Caco-2 (cell line): ENCODE data around the gene ASB10. TPM values are rescaled to one million over a fixed set of nuclear protein-coding genes. Genes with fewer than 3 reads are reported as not detected.

Source experiments
- BruUV-seq: library from RNA; stranded (reverse); fragments of 400-500 nt; replicated peaks from 2 replicates; lab custom pipeline; 2021; lab: Mats Ljungman, UMichigan
- CTCF ChIA-PET: fragments of 300-600 bp; sonication (Branson Sonifier 250); formaldehyde crosslinking; loops from one replicate; lab custom pipeline; 2022; ENCODE audit warnings: antibody characterized with exemption; lab: Charles Lee
- POLR2A ChIA-PET: fragments of 300-600 bp; sonication (Branson Sonifier 250); formaldehyde crosslinking; loops from one replicate; lab custom pipeline; 2022; ENCODE audit warnings: antibody characterized with exemption; lab: Charles Lee
- DNase-seq, 2 experiments: peaks; one replicate each; pipeline versions ENCODE4 v3.0.0 to v3.0.0-alpha.2; 2020 to 2022
- H3K27me3 ChIP-seq: replicated peaks from 2 replicates; pipeline ENCODE4 v1.6.0; 2011; ENCODE audit warnings: low read length; ENCODE audit not compliant: control insufficient read depth, insufficient read depth
- H3K36me3 ChIP-seq: 2 replicates; pipeline ENCODE4 v1.5.1; 2011; ENCODE audit warnings: low read length; ENCODE audit not compliant: control insufficient read depth, insufficient read depth
- H3K4me1 ChIP-seq: fragments of 250-450 bp; sonication (Bioruptor Pico); 2 replicates; pipeline ENCODE4 v1.5.1; 2020; ENCODE audit warnings: mild to moderate bottlenecking
- H3K4me3 ChIP-seq: 2 replicates; pipeline ENCODE4 v1.5.1; 2011; ENCODE audit warnings: low read depth, mild to moderate bottlenecking, control low read depth, low read length
- H3K9me3 ChIP-seq: fragments of 250-450 bp; sonication (Bioruptor Pico); 2 replicates; pipeline ENCODE4 v1.5.1; 2020; ENCODE audit warnings: mild to moderate bottlenecking, moderate library complexity
- H3K27ac Mint-ChIP-seq: one replicate; pipeline ENCODE4 v1.8.0; 2022; ENCODE audit warnings: mixed read lengths; ENCODE audit not compliant: unreplicated experiment
- H3K27me3 Mint-ChIP-seq: one replicate; pipeline ENCODE4 v1.8.0; 2022; ENCODE audit warnings: mixed read lengths; ENCODE audit not compliant: insufficient read depth, unreplicated experiment
- H3K36me3 Mint-ChIP-seq: one replicate; pipeline ENCODE4 v1.8.0; 2022; ENCODE audit warnings: mild to moderate bottlenecking, mixed read lengths; ENCODE audit not compliant: insufficient read depth, unreplicated experiment
- H3K4me1 Mint-ChIP-seq: one replicate; pipeline ENCODE4 v1.8.0; 2022; ENCODE audit warnings: low read depth, mixed read lengths; ENCODE audit not compliant: unreplicated experiment
- H3K4me3 Mint-ChIP-seq: one replicate; pipeline ENCODE4 v1.8.0; 2022; ENCODE audit warnings: mild to moderate bottlenecking, moderate library complexity, mixed read lengths; ENCODE audit not compliant: unreplicated experiment
- H3K9me3 Mint-ChIP-seq: one replicate; pipeline ENCODE4 v1.8.0; 2022; ENCODE audit warnings: mixed read lengths; ENCODE audit not compliant: unreplicated experiment
- CTCF ChIP-seq, 2 experiments: fragments of 200-600 bp in 1 of 2; IDR thresholded peaks; 1 replicate in 1 of 2; 2 replicates in 1 of 2; pipeline versions ENCODE4 v1.5.1 to v1.8.0; 2011 to 2022; ENCODE audit warnings: antibody characterized with exemption in 1 of 2, control low read depth in 1 of 2, inconsistent platforms in 1 of 2, low read depth in 1 of 2, low read length in 1 of 2, mild to moderate bottlenecking in 1 of 2, moderate library complexity in 1 of 2; ENCODE audit not compliant: insufficient read depth in 1 of 2, severe bottlenecking in 1 of 2, unreplicated experiment in 1 of 2
- intact Hi-C: fragments of 100-400 bp; cut with micrococcal nuclease; formaldehyde crosslinking; loops from one replicate; pipeline ENCODE4 v1.10.0; 2022; ENCODE audit not compliant: unreplicated experiment
- total RNA-seq: library from RNA; stranded (reverse); gene quantifications from 2 replicates; pipeline ENCODE4 v1.2.3, GENCODE V29; 2022

Gene ASB10
- total RNA-seq, 1 experiment from 2014 or later = not detected

GRCh38 chr7:151139071-151139790 lies 47.8 kb downstream of the ASB10 start:
- H3K36me3 Mint-ChIP-seq = peaks cover 31% of the 10 kb centered on the region
- H3K27me3 Mint-ChIP-seq = no peaks in the 10 kb centered on the region
- ChIA-PET CTCF (interaction anchor here (1.4 kb wide), 1 partner anchor 15 kb away, joined by 3 read pairs; no protein-coding TSS in a partner anchor), POLR2A (no interaction called here)
- Histone ChIP-seq H3K9me3 (no peaks in the 10 kb centered on the region), H3K4me1 (no peaks in the 10 kb centered on the region), H3K4me3 (no peak overlapping the region), H3K36me3 (no peaks in the 10 kb centered on the region; the same call in 1 of the 2 replicates), H3K27me3 (no peaks in the 10 kb centered on the region)
- no peaks in the 10 kb centered on the region for H3K9me3 Mint-ChIP-seq
- intact Hi-C loops = no loop called here
- no TSS peak for BruUV-seq
- peak in 1 of 2 experiments; percentile 22 for DNase-seq
- no peak for TF ChIP-seq CTCF (IDR thresholded peaks at IDR 0.05; ENCODE audit: insufficient read depth in 1 of 2, low read depth in 1 of 2, low read length in 1 of 2, severe bottlenecking in 1 of 2, unreplicated experiment in 1 of 2)
- H3K4me1 Mint-ChIP-seq = no peaks in the 10 kb centered on the region
- H3K27ac Mint-ChIP-seq = no peak overlapping the region
- H3K4me3 Mint-ChIP-seq = no peak overlapping the region

DNA sequence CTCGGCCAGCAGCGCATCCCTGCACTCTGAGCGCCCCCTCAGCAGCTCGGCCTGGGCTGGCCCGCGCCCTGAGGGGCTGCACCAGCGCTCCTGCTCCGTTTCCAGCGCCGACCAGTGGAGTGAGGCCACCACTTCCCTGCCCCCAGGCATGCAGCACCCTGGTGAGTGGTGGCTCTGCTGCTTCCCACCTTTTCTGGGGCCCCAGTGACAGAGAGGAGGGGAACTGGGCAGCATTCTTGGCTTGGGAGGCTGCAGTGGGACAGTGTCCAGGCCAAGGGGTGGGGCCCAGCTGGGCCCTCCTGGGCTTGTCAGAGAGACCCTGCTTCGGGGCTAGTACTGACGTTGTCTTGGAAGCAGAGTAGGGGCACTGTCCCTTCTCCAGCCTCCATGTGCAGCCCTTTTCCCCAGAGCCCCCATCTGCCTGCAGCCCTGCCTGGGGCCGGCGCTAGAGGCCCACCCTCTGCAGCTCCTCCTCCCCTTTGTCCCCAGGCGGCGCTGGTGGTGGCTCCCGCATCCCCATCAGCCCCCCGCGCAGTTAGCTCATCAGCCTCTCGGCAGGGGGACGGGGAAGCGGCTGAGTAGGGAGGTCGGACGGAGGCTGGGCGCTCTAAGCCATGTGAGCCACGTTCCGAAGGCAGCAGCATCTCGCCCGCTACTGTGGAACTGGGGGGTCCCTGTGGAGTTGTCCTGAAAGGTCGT lies 48.7 kb downstream of the ASB10 start:
- H3K27me3 ChIP-seq = no peaks in the 10 kb centered on the region
- no peak overlapping the region for H3K4me3 Mint-ChIP-seq
- H3K4me3 ChIP-seq = no peak overlapping the region
- no peak overlapping the region for H3K27ac Mint-ChIP-seq
- H3K9me3 ChIP-seq = no peaks in the 10 kb centered on the region
- H3K4me1 ChIP-seq = no peaks in the 10 kb centered on the region
- H3K36me3 ChIP-seq = no peaks in the 10 kb centered on the region; the same call in 1 of the 2 replicates
- no peaks in the 10 kb centered on the region for H3K9me3 Mint-ChIP-seq
- peaks cover 25% of the 10 kb centered on the region for H3K36me3 Mint-ChIP-seq
- no peaks in the 10 kb centered on the region for H3K27me3 Mint-ChIP-seq
- ChIA-PET POLR2A (no interaction called here), CTCF (interaction anchor here (1.4 to 1.6 kb wide), 2 partner anchors 14 kb away, joined by 3 to 5 read pairs; no protein-coding TSS in a partner anchor)
- intact Hi-C loops = no loop called here
- no peak for TF ChIP-seq CTCF (IDR thresholded peaks at IDR 0.05; ENCODE audit: insufficient read depth in 1 of 2, low read depth in 1 of 2, low read length in 1 of 2, severe bottlenecking in 1 of 2, unreplicated experiment in 1 of 2)
- no peaks in the 10 kb centered on the region for H3K4me1 Mint-ChIP-seq
- peak in 1 of 2 experiments; percentile 30 for DNase-seq
- no TSS peak for BruUV-seq

- no peaks in the 10 kb centered on the region for H3K9me3 Mint-ChIP-seq
- BruUV-seq = no TSS peak
- H3K9me3 ChIP-seq = no peaks in the 10 kb centered on the region
- DNase-seq = peak in 1 of 2 experiments; percentile 23
- no peaks in the 10 kb centered on the region for H3K4me1 Mint-ChIP-seq
- intact Hi-C loops = no loop called here
- H3K36me3 Mint-ChIP-seq = peaks cover 20% of the 10 kb centered on the region
- no peaks in the 10 kb centered on the region for H3K27me3 ChIP-seq
- no peak overlapping the region for H3K4me3 Mint-ChIP-seq
- no peaks in the 10 kb centered on the region for H3K27me3 Mint-ChIP-seq
- TF ChIP-seq CTCF (IDR thresholded peaks at IDR 0.05; ENCODE audit: insufficient read depth in 1 of 2, low read depth in 1 of 2, low read length in 1 of 2, severe bottlenecking in 1 of 2, unreplicated experiment in 1 of 2) = no peak
- POLR2A ChIA-PET = no interaction called here
- H3K36me3 ChIP-seq = no peaks in the 10 kb centered on the region; the same call in 1 of the 2 replicates
- H3K27ac Mint-ChIP-seq = no peak overlapping the region
- CTCF ChIA-PET = interaction anchor here (0.5 to 1.6 kb wide), 2 partner anchors 14 to 176 kb away, joined by 3 to 5 read pairs; no protein-coding TSS in a partner anchor
- no peaks in the 10 kb centered on the region for H3K4me1 ChIP-seq
- H3K4me3 ChIP-seq = no peak overlapping the region
Observed at GRCh38 chr7:151137791-151138152, 49.3 kb downstream of the ASB10 start.
